ENCODE results near the gene HOXA10. TPM values are rescaled to one million over a fixed set of nuclear protein-coding genes. Genes with fewer than 3 reads are reported as not detected.

The HOXA10 gene
- total and polyA plus RNA-seq, 4 donors = 0.21 to 0.29 (median 0.26) TPM; not detected in 1

GRCh38 chr7:27196287-27196767 lies 22.2 kb upstream of the HOXA10 start:
- H3K4me3 ChIP-seq = no peak overlapping the region
- no peak overlapping the region for H3K27ac ChIP-seq (ENCODE audit: low read depth in 1 of 2, low read length in 1 of 2)
- DNase-seq (peak; percentile 83 to 87 (median 86)), ATAC-seq (ENCODE audit: insufficient read depth, low FRiP score) (no peak)
- H3K9ac ChIP-seq (ENCODE audit: insufficient read depth in 1 of 2, low read length in 2 of 2) = no peak overlapping the region
- WGBS, 2 donors = 1 to 2% methylated on average over 6 of the region's 6 CpGs
- H3K4me1 ChIP-seq (ENCODE audit: control insufficient read depth in 5 of 5, insufficient read depth in 5 of 5, low read length in 5 of 5) = peaks cover 0 to 37% (median 7%) of the 10 kb centered on the region in 5 donors
- peaks cover 0 to 9% (median 0%) of the 10 kb centered on the region in 4 donors for H3K9me3 ChIP-seq (ENCODE audit: control insufficient read depth in 4 of 4, insufficient read depth in 3 of 4, low read length in 3 of 4)
- peaks cover 3 to 88% (median 85%) of the 10 kb centered on the region in 3 donors for H3K27me3 ChIP-seq (ENCODE audit: control insufficient read depth in 3 of 3, insufficient read depth in 3 of 3, low read length in 2 of 3)
- no peaks in the 10 kb centered on the region for H3K36me3 ChIP-seq (ENCODE audit: control insufficient read depth in 4 of 4, insufficient read depth in 4 of 4, low read length in 4 of 4)
- TF ChIP-seq CTCF (IDR thresholded peaks at IDR 0.05; ENCODE audit: control extremely low read depth, extremely low read depth) = peak; percentile 48

GRCh38 chr7:27194686-27195379 lies 20.7 kb upstream of the HOXA10 start:
- ATAC-seq (ENCODE audit: insufficient read depth, low FRiP score) (no peak), DNase-seq (peak in 2 of 3 donors; percentile 10 to 19)
- TF ChIP-seq CTCF (IDR thresholded peaks at IDR 0.05; ENCODE audit: control extremely low read depth, extremely low read depth) = no peak
- no peak overlapping the region for H3K9ac ChIP-seq (ENCODE audit: insufficient read depth in 1 of 2, low read length in 2 of 2)
- no peak overlapping the region for H3K4me3 ChIP-seq
- peaks cover 3 to 91% (median 90%) of the 10 kb centered on the region in 3 donors for H3K27me3 ChIP-seq (ENCODE audit: control insufficient read depth in 3 of 3, insufficient read depth in 3 of 3, low read length in 2 of 3)
- H3K4me1 ChIP-seq (ENCODE audit: control insufficient read depth in 5 of 5, insufficient read depth in 5 of 5, low read length in 5 of 5) = peaks cover 0 to 25% (median 7%) of the 10 kb centered on the region in 5 donors
- H3K9me3 ChIP-seq (ENCODE audit: control insufficient read depth in 4 of 4, insufficient read depth in 3 of 4, low read length in 3 of 4) = peaks cover 0 to 5% (median 0%) of the 10 kb centered on the region in 4 donors
- no peaks in the 10 kb centered on the region for H3K36me3 ChIP-seq (ENCODE audit: control insufficient read depth in 4 of 4, insufficient read depth in 4 of 4, low read length in 4 of 4)
- no peak overlapping the region for H3K27ac ChIP-seq (ENCODE audit: low read depth in 1 of 2, low read length in 1 of 2)
- WGBS, 2 donors = 33 to 38% methylated on average over 9 of the region's 9 CpGs

DNA sequence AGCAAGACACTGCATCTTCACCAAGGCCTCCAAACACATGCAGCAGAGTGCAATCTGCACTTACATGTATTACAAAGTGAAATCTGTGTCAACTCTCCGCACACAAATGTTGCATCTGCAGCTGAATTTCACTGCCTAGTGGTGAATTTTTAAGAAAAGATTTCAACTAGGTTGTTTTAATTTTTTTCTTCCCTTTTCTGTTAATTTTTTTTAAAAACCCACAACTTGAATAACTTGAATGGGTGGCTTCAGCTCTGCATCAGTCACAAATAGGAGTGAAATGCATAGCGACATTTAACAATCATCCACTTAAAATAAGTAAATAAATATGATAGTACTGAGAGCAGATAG lies 19.9 kb upstream of the HOXA10 start:
- ATAC-seq (ENCODE audit: insufficient read depth, low FRiP score) = no peak
- no peak overlapping the region for H3K9ac ChIP-seq (ENCODE audit: insufficient read depth in 1 of 2, low read length in 2 of 2)
- no peak overlapping the region for H3K27ac ChIP-seq (ENCODE audit: low read depth in 1 of 2, low read length in 1 of 2)
- no peak for DNase-seq
- H3K9me3 ChIP-seq (ENCODE audit: control insufficient read depth in 4 of 4, insufficient read depth in 3 of 4, low read length in 3 of 4) = peaks cover 0 to 8% (median 0%) of the 10 kb centered on the region in 4 donors
- H3K4me1 ChIP-seq (ENCODE audit: control insufficient read depth in 5 of 5, insufficient read depth in 5 of 5, low read length in 5 of 5) = peaks cover 0 to 23% (median 9%) of the 10 kb centered on the region in 5 donors
- peaks cover 3 to 98% (median 96%) of the 10 kb centered on the region in 3 donors for H3K27me3 ChIP-seq (ENCODE audit: control insufficient read depth in 3 of 3, insufficient read depth in 3 of 3, low read length in 2 of 3)
- H3K36me3 ChIP-seq (ENCODE audit: control insufficient read depth in 4 of 4, insufficient read depth in 4 of 4, low read length in 4 of 4) = no peaks in the 10 kb centered on the region
- H3K4me3 ChIP-seq = no peak overlapping the region
- whole genome bisulfite sequencing, 2 donors = 23 to 39% methylated on average over 2 of the region's 2 CpGs
- no peak for TF ChIP-seq CTCF (IDR thresholded peaks at IDR 0.05; ENCODE audit: control extremely low read depth, extremely low read depth)

Data from lung (tissue), 12 donors.